Neural crest cell (in vitro differentiated cells): ENCODE measurements around the gene CFL1. TPM values are rescaled to one million over a fixed set of nuclear protein-coding genes. Genes with fewer than 3 reads are reported as not detected.

ENCODE experiments used
- DNase-seq: peaks from one replicate; pipeline ENCODE4 v3.0.0; 2021; ENCODE audit warnings: low read depth, mixed read lengths, low spot score
- H3K27ac Mint-ChIP-seq: one replicate; pipeline ENCODE4 v1.8.0; 2021; ENCODE audit warnings: mild to moderate bottlenecking, mixed read lengths; ENCODE audit not compliant: unreplicated experiment
- H3K27me3 Mint-ChIP-seq: 2 replicates; pipeline ENCODE4 v1.8.0; 2021; ENCODE audit warnings: low read depth, mild to moderate bottlenecking, mixed read lengths
- H3K36me3 Mint-ChIP-seq: 2 replicates; pipeline ENCODE4 v1.8.0; 2021; ENCODE audit warnings: low read depth, mild to moderate bottlenecking, mixed read lengths
- H3K4me1 Mint-ChIP-seq: 2 replicates; pipeline ENCODE4 v1.8.0; 2021; ENCODE audit warnings: mixed read lengths
- H3K4me3 Mint-ChIP-seq: one replicate; pipeline ENCODE4 v1.8.0; 2021; ENCODE audit warnings: mild to moderate bottlenecking, mixed read lengths
- H3K9me3 Mint-ChIP-seq: 2 replicates; pipeline ENCODE4 v1.8.0; 2021; ENCODE audit warnings: mixed read lengths
- CTCF ChIP-seq: fragments of 200-600 bp; sonication (generic); conservative IDR thresholded peaks from 2 replicates; pipeline ENCODE4 v1.5.0; 2021; ENCODE audit warnings: antibody characterized with exemption, mild to moderate bottlenecking
- total RNA-seq: library from RNA; stranded (reverse); gene quantifications from 2 replicates; pipeline ENCODE4 v1.2.1, GENCODE V29; 2021

Gene CFL1
- total RNA-seq, 1 donor from 2014 or later, result 1,437 TPM

DNA sequence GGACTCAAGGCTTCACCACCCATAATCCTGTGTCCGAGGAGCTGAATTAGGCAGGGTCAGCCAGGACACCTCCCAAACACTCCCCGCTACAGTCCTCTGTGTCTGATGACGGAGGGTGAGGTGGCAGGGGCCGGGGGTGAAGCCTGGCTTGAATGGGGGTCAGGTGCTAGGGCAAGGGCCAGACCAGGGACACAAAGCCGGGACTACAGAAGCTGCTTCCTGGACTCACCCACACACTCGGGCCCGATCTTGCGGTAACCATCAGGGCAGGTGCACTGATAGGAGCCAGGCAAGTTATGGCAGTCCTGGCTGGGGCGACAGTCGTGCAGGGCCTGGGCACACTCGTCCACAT lies 12.3 kb upstream of the CFL1 start:
- Mint-ChIP-seq H3K27me3 (peaks cover 4% of the 10 kb centered on the region), H3K9me3 (no peaks in the 10 kb centered on the region), H3K4me3 (peak overlapping the region; percentile 83), H3K36me3 (peaks cover 5% of the 10 kb centered on the region), H3K27ac (peak overlapping the region; percentile 63), H3K4me1 (peaks cover 38% of the 10 kb centered on the region)
- DNase-seq, result no peak
- no peak for TF ChIP-seq CTCF

DNA sequence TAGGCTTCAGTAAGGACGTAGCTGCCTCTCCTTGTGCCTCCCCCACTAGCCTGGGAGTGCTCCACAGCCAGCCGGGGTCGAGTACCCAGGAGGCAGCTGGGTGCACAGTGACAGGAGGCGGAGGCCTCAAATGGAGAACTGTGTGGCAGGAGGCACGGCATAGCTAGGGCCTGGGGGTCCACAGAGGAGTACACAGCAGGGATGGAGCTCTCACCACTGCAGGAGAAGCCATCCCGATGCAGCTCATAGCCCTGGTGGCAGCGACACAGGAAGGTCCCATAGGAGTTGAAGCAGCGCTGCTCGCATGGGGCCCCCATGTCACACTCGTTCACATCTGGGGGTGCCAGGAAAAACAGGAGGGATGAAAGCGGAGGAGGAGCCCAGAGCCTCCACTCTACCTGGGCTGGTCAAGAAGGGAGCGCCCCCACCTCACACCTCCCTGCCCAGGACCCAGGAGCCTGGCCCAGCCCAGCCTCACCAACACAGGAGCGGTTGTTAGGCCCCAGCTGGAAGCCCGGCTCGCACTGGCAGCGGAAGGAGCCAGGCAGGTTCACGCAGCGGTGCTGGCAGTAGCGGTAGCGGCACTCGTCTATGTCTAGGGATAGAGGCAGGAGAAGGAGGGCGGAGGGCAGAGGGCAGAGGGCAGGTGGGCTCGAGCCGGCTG lies 11.8 kb upstream of the CFL1 start:
- Mint-ChIP-seq H3K36me3 (peaks cover 8% of the 10 kb centered on the region), H3K9me3 (no peaks in the 10 kb centered on the region), H3K4me3 (peak overlapping the region; percentile 83), H3K27ac (peak overlapping the region; percentile 63), H3K27me3 (peaks cover 4% of the 10 kb centered on the region), H3K4me1 (peaks cover 38% of the 10 kb centered on the region)
- TF ChIP-seq CTCF, result no peak
- DNase-seq, result no peak

DNA sequence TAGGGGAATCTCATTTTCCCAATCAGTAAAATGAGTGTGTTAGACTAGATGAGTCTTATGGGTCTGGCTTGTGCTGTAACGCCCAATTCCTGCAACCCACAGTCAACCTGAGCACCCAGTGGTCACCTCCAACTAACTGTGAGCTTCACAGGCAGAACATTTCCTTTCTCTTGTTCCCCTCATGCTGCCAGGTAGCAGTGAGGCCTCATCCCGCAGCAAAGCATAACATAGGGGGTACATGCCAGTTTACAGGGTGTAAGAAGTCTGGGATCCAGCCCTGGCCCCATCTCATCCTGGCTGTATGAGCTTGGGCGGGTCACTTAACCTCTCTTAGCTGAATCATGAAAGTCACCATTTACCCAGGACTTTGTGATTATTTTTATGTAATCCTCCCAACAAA lies 10.9 kb upstream of the CFL1 start:
- peaks cover 4% of the 10 kb centered on the region for H3K27me3 Mint-ChIP-seq
- H3K4me3 Mint-ChIP-seq, result peak overlapping the region; percentile 83
- peaks cover 8% of the 10 kb centered on the region for H3K36me3 Mint-ChIP-seq
- H3K27ac Mint-ChIP-seq, result no peak overlapping the region
- TF ChIP-seq CTCF, result no peak
- DNase-seq, result no peak
- no peaks in the 10 kb centered on the region for H3K9me3 Mint-ChIP-seq
- peaks cover 38% of the 10 kb centered on the region for H3K4me1 Mint-ChIP-seq

DNA sequence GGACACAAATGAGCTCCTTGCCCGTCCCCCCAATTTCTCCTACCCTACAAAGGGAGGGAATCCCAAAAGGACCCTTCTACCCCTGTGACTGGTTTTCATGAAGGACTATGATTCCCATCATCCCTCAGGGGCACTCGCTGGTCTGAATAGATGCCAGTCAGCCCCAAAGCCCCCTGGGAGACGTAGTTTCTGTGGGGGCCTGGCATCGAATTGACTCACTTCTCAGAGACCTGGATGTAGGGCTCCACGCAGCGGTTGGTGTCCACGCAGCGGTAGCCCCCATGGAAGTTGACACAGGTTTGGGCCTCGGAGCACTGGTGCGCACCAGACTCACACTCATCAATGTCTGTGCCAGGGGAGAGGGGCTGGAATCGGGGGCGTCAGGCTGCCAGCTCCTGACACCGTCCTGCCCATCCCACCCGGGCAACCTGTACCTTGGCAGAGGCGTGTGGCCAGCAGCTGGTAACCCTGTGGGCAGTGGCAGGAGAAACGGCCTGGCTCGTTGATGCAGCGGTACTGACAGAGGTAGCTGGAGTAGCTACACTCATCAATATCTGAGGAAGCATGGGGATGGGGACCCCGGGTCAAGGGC lies 10.2 kb upstream of the CFL1 start:
- no peak overlapping the region for H3K27ac Mint-ChIP-seq
- TF ChIP-seq CTCF, result no peak
- H3K9me3 Mint-ChIP-seq, result no peaks in the 10 kb centered on the region
- H3K27me3 Mint-ChIP-seq, result peaks cover 4% of the 10 kb centered on the region
- no peak for DNase-seq
- peaks cover 36% of the 10 kb centered on the region for H3K4me1 Mint-ChIP-seq
- H3K36me3 Mint-ChIP-seq, result peaks cover 8% of the 10 kb centered on the region
- H3K4me3 Mint-ChIP-seq, result peak overlapping the region; percentile 82

GRCh38 chr11:65867284-65868071 lies 9.5 kb upstream of the CFL1 start:
- H3K27me3 Mint-ChIP-seq, result no peaks in the 10 kb centered on the region
- H3K4me3 Mint-ChIP-seq, result peak overlapping the region; percentile 82
- H3K9me3 Mint-ChIP-seq, result no peaks in the 10 kb centered on the region

More at GRCh38 chr11:65867284-65868071, 9.5 kb upstream of the CFL1 start:
- Mint-ChIP-seq H3K36me3 (peaks cover 8% of the 10 kb centered on the region), H3K4me1 (peaks cover 36% of the 10 kb centered on the region), H3K27ac (peak overlapping the region; percentile 38)
- no peak for TF ChIP-seq CTCF
- no peak for DNase-seq
